Endothelial cell of umbilical vein (primary cell): ENCODE measurements around the gene GPR157. TPM values are rescaled to one million over a fixed set of nuclear protein-coding genes. Genes with fewer than 3 reads are reported as not detected.

Source experiments
- BruUV-seq: library from RNA; stranded (reverse); fragments of 400-500 nt; replicated peaks from 2 replicates; lab custom pipeline; 2021; lab: Mats Ljungman, UMichigan
- CTCF ChIA-PET: fragments of 300-600, 350-600 bp; sonication (Branson Sonifier 250); formaldehyde crosslinking; loops from one replicate; lab custom pipeline; 2021; ENCODE audit warnings: antibody characterized with exemption, inconsistent platforms; lab: Charles Lee
- POLR2A ChIA-PET: fragments of 300-600, 350-600 bp; sonication (Branson Sonifier 250); formaldehyde crosslinking; loops from one replicate; lab custom pipeline; 2021; ENCODE audit warnings: antibody characterized with exemption, inconsistent platforms; lab: Charles Lee
- DNase-seq: peaks from one replicate; pipeline ENCODE4 v3.0.0-alpha.2; 2011; ENCODE audit warnings: low read depth, low spot score
- FAIRE-seq: peaks from 2 replicates; lab custom pipeline; 2011; peaks lifted over from hg19 to GRCh38; lab: Jason Lieb, UNC
- H2AFZ ChIP-seq: 2 replicates; pipeline ENCODE4 v1.6.0; 2012; ENCODE audit warnings: low read depth, low read length, control low read depth, inconsistent platforms
- H3K27ac ChIP-seq: 2 replicates; pipeline ENCODE4 v1.5.1; 2011; ENCODE audit warnings: low read depth, mild to moderate bottlenecking, control low read depth, low read length, moderate library complexity; ENCODE audit not compliant: insufficient read depth
- H3K27me3 ChIP-seq, 2 experiments: 2 replicates each; pipeline versions ENCODE4 v1.6.0 to v1.6.1; 2011; ENCODE audit warnings: low read length in 2 of 2, mixed read lengths in 1 of 2; ENCODE audit not compliant: control insufficient read depth in 2 of 2, insufficient read depth in 2 of 2
- H3K36me3 ChIP-seq, 2 experiments: 2 replicates in 1 of 2; 3 replicates in 1 of 2; pipeline ENCODE4 v1.5.1; 2011; ENCODE audit warnings: low read length in 2 of 2, mild to moderate bottlenecking in 1 of 2, moderate library complexity in 1 of 2; ENCODE audit not compliant: control insufficient read depth in 2 of 2, insufficient read depth in 2 of 2; ENCODE audit errors: extremely low read depth in 1 of 2
- H3K4me1 ChIP-seq: 3 replicates; pipeline ENCODE4 v1.5.1; 2011; ENCODE audit warnings: mild to moderate bottlenecking, low read length; ENCODE audit not compliant: control insufficient read depth, insufficient read depth; ENCODE audit errors: extremely low read depth
- H3K4me2 ChIP-seq: 2 replicates; pipeline ENCODE4 v1.6.1; 2011; ENCODE audit warnings: low read length, control low read depth, mixed read lengths; ENCODE audit not compliant: insufficient read depth
- H3K4me3 ChIP-seq, 3 experiments: fragments of 200-600 bp in 1 of 3; sonication (generic), shearing (Covaris generic) in 1 of 3; replicated peaks in 1 of 3; 2 replicates each; pipeline ENCODE4 v1.5.1; 2011 to 2016; ENCODE audit warnings: control low read depth in 3 of 3, low read length in 3 of 3, mild to moderate bottlenecking in 2 of 3, inconsistent platforms in 1 of 3, low read depth in 1 of 3, moderate library complexity in 1 of 3; ENCODE audit not compliant: insufficient read depth in 1 of 3
- H3K79me2 ChIP-seq: 2 replicates; pipeline ENCODE4 v1.6.0; 2012; ENCODE audit warnings: low read length, inconsistent platforms; ENCODE audit not compliant: control insufficient read depth, insufficient read depth
- H3K9ac ChIP-seq: replicated peaks from 2 replicates; pipeline ENCODE3; 2011; ENCODE audit warnings: low read length, control low read depth; ENCODE audit not compliant: insufficient read depth; ENCODE audit errors: extremely low read depth
- H3K9me1 ChIP-seq: replicated peaks from 3 replicates; pipeline ENCODE4 v1.6.0; 2011; ENCODE audit warnings: mild to moderate bottlenecking, low read length; ENCODE audit not compliant: control insufficient read depth, insufficient read depth; ENCODE audit errors: extremely low read depth
- H3K9me3 ChIP-seq: replicated peaks from 2 replicates; pipeline ENCODE4 v1.5.1; 2012; ENCODE audit warnings: low read length, inconsistent platforms; ENCODE audit not compliant: control insufficient read depth, insufficient read depth
- H4K20me1 ChIP-seq: replicated peaks from 2 replicates; pipeline ENCODE3; 2011; ENCODE audit warnings: mild to moderate bottlenecking, low read length; ENCODE audit not compliant: control insufficient read depth, insufficient read depth; ENCODE audit errors: extremely low read depth
- CTCF ChIP-seq, 2 donors: IDR thresholded peaks; 1 replicate in 1 of 2; 2 replicates in 1 of 2; pipeline ENCODE4 v1.5.1; 2011; ENCODE audit warnings: low read length in 2 of 2, mild to moderate bottlenecking in 2 of 2, moderate library complexity in 2 of 2, control low read depth in 1 of 2, inconsistent platforms in 1 of 2, low read depth in 1 of 2; ENCODE audit not compliant: insufficient read depth in 1 of 2; ENCODE audit errors: extremely low read depth in 1 of 2
- FOS ChIP-seq: IDR thresholded peaks from 2 replicates; pipeline ENCODE4 v1.6.1; 2011; ENCODE audit warnings: mild to moderate bottlenecking, low read length, moderate library complexity, borderline replicate concordance; ENCODE audit not compliant: insufficient read depth
- GATA2 ChIP-seq: IDR thresholded peaks from 2 replicates; pipeline ENCODE4 v1.7.0; 2011; ENCODE audit warnings: low read depth, mild to moderate bottlenecking, moderate library complexity, mixed read lengths, low read length; ENCODE audit not compliant: insufficient read length, insufficient read depth
- MYC ChIP-seq: IDR thresholded peaks from one replicate; pipeline ENCODE4 v1.6.1; 2011; ENCODE audit warnings: mild to moderate bottlenecking, low read depth, low read length
- POLR2AphosphoS5 ChIP-seq: IDR thresholded peaks from 2 replicates; pipeline ENCODE4 v1.6.1; 2012; ENCODE audit warnings: low read depth, mild to moderate bottlenecking, control low read depth, low read length, moderate library complexity; ENCODE audit not compliant: insufficient read depth
- dilution Hi-C: fragments of 300-500 bp; cut with MboI; formaldehyde crosslinking; loops from one replicate; pipeline ENCODE4 v1.15.0; 2019; ENCODE audit warnings: low sequenced_read_pairs; ENCODE audit not compliant: extremely low pct_ligation_motif_present
- intact Hi-C: fragments of 100-400 bp; cut with micrococcal nuclease; formaldehyde crosslinking; loops from one replicate; pipeline ENCODE4 v1.10.0; 2022
- polyA plus RNA-seq, 4 experiments: library from polyadenylated mRNA; depleted of rRNA in 3 of 4; stranded (reverse) in 3 of 4; unstranded in 1 of 4; fragments of >200 nt; gene quantifications; 2 replicates each; pipeline versions ENCODE4 v1.2.1 to v1.2.3, GENCODE V29; 2011 to 2012; ENCODE audit warnings: missing spikeins in 1 of 4
- total RNA-seq: library from RNA; stranded (reverse); gene quantifications from 2 replicates; pipeline ENCODE4 v1.2.3, GENCODE V29; 2021

GPR157 gene
- total and polyA plus RNA-seq, 2 donors (not counting 3 experiments of a cell fraction or from before 2014, with no cell fraction given) = 1.0 to 6.5 TPM

GRCh38 chr1:9111357-9111691, 17.6 kb downstream of the GPR157 start:
- Histone ChIP-seq H3K36me3 (no peaks in the 10 kb centered on the region), H3K9ac (no peak overlapping the region), H3K27me3 (no peaks in the 10 kb centered on the region), H3K4me1 (no peaks in the 10 kb centered on the region), H3K4me2 (no peak overlapping the region), H2AFZ (no peak overlapping the region), H3K79me2 (no peaks in the 10 kb centered on the region), H3K4me3 (no peak overlapping the region), H3K9me1 (no peaks in the 10 kb centered on the region), H3K9me3 (no peaks in the 10 kb centered on the region), H4K20me1 (no peaks in the 10 kb centered on the region), H3K27ac (no peak overlapping the region)
- ChIA-PET CTCF (interaction anchor here (0.5 to 4.7 kb wide), 36 partner anchors 10 to 383 kb away, joined by 3 to 84 read pairs (median 6); partner anchors contain the start of genes GPR157 and H6PD), POLR2A (no interaction called here)
- TF ChIP-seq FOS = no peak
- TF ChIP-seq GATA2 = no peak
- TF ChIP-seq MYC = no peak
- TF ChIP-seq POLR2AphosphoS5 = no peak
- dilution Hi-C loops = no loop called here
- DNase-seq (no peak), FAIRE-seq (no peak)
- BruUV-seq = no TSS peak
- intact Hi-C loops = no loop called here

GRCh38 chr1:9110669-9111356, 18.1 kb downstream of the GPR157 start:
- peak; percentile 85 for DNase-seq
- Histone ChIP-seq H3K4me3 (no peak overlapping the region), H3K27ac (no peak overlapping the region), H3K4me2 (no peak overlapping the region), H3K79me2 (no peaks in the 10 kb centered on the region), H3K9me3 (no peaks in the 10 kb centered on the region), H2AFZ (no peak overlapping the region), H4K20me1 (no peaks in the 10 kb centered on the region), H3K36me3 (no peaks in the 10 kb centered on the region), H3K4me1 (no peaks in the 10 kb centered on the region), H3K27me3 (no peaks in the 10 kb centered on the region), H3K9me1 (no peaks in the 10 kb centered on the region), H3K9ac (no peak overlapping the region)
- ChIA-PET CTCF (interaction anchor here (0.5 to 4.7 kb wide), 52 partner anchors 10 to 764 kb away, joined by 3 to 84 read pairs (median 5); partner anchors contain the start of genes GPR157 and H6PD), POLR2A (no interaction called here)
- no TSS peak for BruUV-seq
- peak; percentile 93 for TF ChIP-seq CTCF (IDR thresholded peaks at IDR 0.05; ENCODE audit: extremely low read depth in 1 of 2, insufficient read depth in 1 of 2, low read depth in 1 of 2, low read length in 2 of 2)
- no peak for TF ChIP-seq FOS
- intact Hi-C loops = loop anchor here (1.0 kb wide), 2 partner anchors 85 to 139 kb away; no protein-coding TSS in a partner anchor
- dilution Hi-C loops = no loop called here
- FAIRE-seq = peak; percentile 97
